ENCODE data around the gene TATDN2. TPM values are rescaled to one million over a fixed set of nuclear protein-coding genes. Genes with fewer than 3 reads are reported as not detected.
"Not testable (repeated sequence)": the region's sequence is repeated elsewhere in the genome, so short reads cannot be mapped to it uniquely, and the experiment has no call there.

The TATDN2 gene
- polyA plus RNA-seq, 1 donor: 27.4 TPM

- H3K4me3 ChIP-seq (ENCODE audit: low read length): no peak overlapping the region
- no peak for DNase-seq
- H3K36me3 ChIP-seq (ENCODE audit: control insufficient read depth, insufficient read depth, low read length): peaks cover 27% of the 10 kb centered on the region
- H3K27me3 ChIP-seq (ENCODE audit: control insufficient read depth, insufficient read depth, low read length): no peaks in the 10 kb centered on the region
- no peak overlapping the region for H3K27ac ChIP-seq (ENCODE audit: low read length)
- no CpG with 5 or more reads among the region's 3 CpGs for WGBS (ENCODE audit: insufficient coverage, low lambda C conversion rate)
- peaks cover 6% of the 10 kb centered on the region for H3K4me1 ChIP-seq (ENCODE audit: control insufficient read depth, insufficient read depth, low read length)
- H3K9me3 ChIP-seq (ENCODE audit: control insufficient read depth, low read depth, low read length): no peaks in the 10 kb centered on the region
These were observed 2.7 kb downstream of the TATDN2 start for GRCh38 chr3:10251006-10251405.

GRCh38 chr3:10253731-10254130 is 5.5 kb downstream of the TATDN2 start:
- H3K9me3 ChIP-seq (ENCODE audit: control insufficient read depth, low read depth, low read length): no peaks in the 10 kb centered on the region
- H3K27me3 ChIP-seq (ENCODE audit: control insufficient read depth, insufficient read depth, low read length): no peaks in the 10 kb centered on the region
- H3K4me1 ChIP-seq (ENCODE audit: control insufficient read depth, insufficient read depth, low read length): peaks cover 6% of the 10 kb centered on the region
- WGBS (ENCODE audit: insufficient coverage, low lambda C conversion rate): no CpG with 5 or more reads among the region's 3 CpGs
- no peak overlapping the region for H3K4me3 ChIP-seq (ENCODE audit: low read length)
- no peak overlapping the region for H3K27ac ChIP-seq (ENCODE audit: low read length)
- H3K36me3 ChIP-seq (ENCODE audit: control insufficient read depth, insufficient read depth, low read length): peaks cover 37% of the 10 kb centered on the region
- DNase-seq: no peak

- Histone ChIP-seq H3K36me3 (ENCODE audit: control insufficient read depth, insufficient read depth, low read length) (peaks cover 55% of the 10 kb centered on the region), H3K4me1 (ENCODE audit: control insufficient read depth, insufficient read depth, low read length) (peaks cover 3% of the 10 kb centered on the region)
- 100% methylated on average over 2 of the region's 7 CpGs for WGBS (ENCODE audit: insufficient coverage, low lambda C conversion rate)
These were observed 7.6 kb downstream of the TATDN2 start for GRCh38 chr3:10255835-10256234.

GRCh38 chr3:10259036-10259435 is 10.8 kb downstream of the TATDN2 start:
- no CpG with 5 or more reads among the region's 7 CpGs for WGBS (ENCODE audit: insufficient coverage, low lambda C conversion rate)
- Histone ChIP-seq H3K27ac (ENCODE audit: low read length) (no peak overlapping the region), H3K4me1 (ENCODE audit: control insufficient read depth, insufficient read depth, low read length) (peaks cover 2% of the 10 kb centered on the region), H3K9me3 (ENCODE audit: control insufficient read depth, low read depth, low read length) (no peaks in the 10 kb centered on the region), H3K4me3 (ENCODE audit: low read length) (no peak overlapping the region), H3K36me3 (ENCODE audit: control insufficient read depth, insufficient read depth, low read length) (peaks cover 52% of the 10 kb centered on the region), H3K27me3 (ENCODE audit: control insufficient read depth, insufficient read depth, low read length) (no peaks in the 10 kb centered on the region)
- no peak for DNase-seq

More at GRCh38 chr3:10255835-10256234, 7.6 kb downstream of the TATDN2 start:
- no peaks in the 10 kb centered on the region for H3K9me3 ChIP-seq (ENCODE audit: control insufficient read depth, low read depth, low read length)
- H3K27me3 ChIP-seq (ENCODE audit: control insufficient read depth, insufficient read depth, low read length): no peaks in the 10 kb centered on the region
- no peak overlapping the region for H3K4me3 ChIP-seq (ENCODE audit: low read length)
- DNase-seq: no peak
- no peak overlapping the region for H3K27ac ChIP-seq (ENCODE audit: low read length)

- DNase-seq: no peak
- H3K36me3 ChIP-seq (ENCODE audit: control insufficient read depth, insufficient read depth, low read length): peaks cover 48% of the 10 kb centered on the region
These were observed 11.5 kb downstream of the TATDN2 start for GRCh38 chr3:10259798-10260197.

GRCh38 chr3:10260211-10260701 is 12.0 kb downstream of the TATDN2 start:
- Histone ChIP-seq H3K4me1 (ENCODE audit: control insufficient read depth, insufficient read depth, low read length) (peaks cover 3% of the 10 kb centered on the region), H3K4me3 (ENCODE audit: low read length) (no peak overlapping the region), H3K9me3 (ENCODE audit: control insufficient read depth, low read depth, low read length) (no peaks in the 10 kb centered on the region), H3K36me3 (ENCODE audit: control insufficient read depth, insufficient read depth, low read length) (peaks cover 45% of the 10 kb centered on the region), H3K27ac (ENCODE audit: low read length) (no peak overlapping the region), H3K27me3 (ENCODE audit: control insufficient read depth, insufficient read depth, low read length) (no peaks in the 10 kb centered on the region)
- no peak for DNase-seq
- WGBS (ENCODE audit: insufficient coverage, low lambda C conversion rate): no CpG with 5 or more reads among the region's 6 CpGs

More at GRCh38 chr3:10259798-10260197, 11.5 kb downstream of the TATDN2 start:
- H3K27me3 ChIP-seq (ENCODE audit: control insufficient read depth, insufficient read depth, low read length): no peaks in the 10 kb centered on the region
- H3K9me3 ChIP-seq (ENCODE audit: control insufficient read depth, low read depth, low read length): no peaks in the 10 kb centered on the region
- H3K4me3 ChIP-seq (ENCODE audit: low read length): no peak overlapping the region
- no peak overlapping the region for H3K27ac ChIP-seq (ENCODE audit: low read length)
- peaks cover 3% of the 10 kb centered on the region for H3K4me1 ChIP-seq (ENCODE audit: control insufficient read depth, insufficient read depth, low read length)
- 63% methylated on average over 1 of the region's 4 CpGs for WGBS (ENCODE audit: insufficient coverage, low lambda C conversion rate)

- H3K27ac ChIP-seq (ENCODE audit: low read length): no peak overlapping the region
- peaks cover 44% of the 10 kb centered on the region for H3K36me3 ChIP-seq (ENCODE audit: control insufficient read depth, insufficient read depth, low read length)
- no peaks in the 10 kb centered on the region for H3K9me3 ChIP-seq (ENCODE audit: control insufficient read depth, low read depth, low read length)
- no peaks in the 10 kb centered on the region for H3K27me3 ChIP-seq (ENCODE audit: control insufficient read depth, insufficient read depth, low read length)
- peaks cover 3% of the 10 kb centered on the region for H3K4me1 ChIP-seq (ENCODE audit: control insufficient read depth, insufficient read depth, low read length)
- DNase-seq: no peak
- H3K4me3 ChIP-seq (ENCODE audit: low read length): no peak overlapping the region
- WGBS (ENCODE audit: insufficient coverage, low lambda C conversion rate): 81% methylated on average over 4 of the region's 4 CpGs
These were observed 13.8 kb downstream of the TATDN2 start for GRCh38 chr3:10262027-10262426.

- peaks cover 46% of the 10 kb centered on the region for H3K36me3 ChIP-seq (ENCODE audit: control insufficient read depth, insufficient read depth, low read length)
- WGBS (ENCODE audit: insufficient coverage, low lambda C conversion rate): 60% methylated on average over 3 of the region's 12 CpGs
- no peaks in the 10 kb centered on the region for H3K27me3 ChIP-seq (ENCODE audit: control insufficient read depth, insufficient read depth, low read length)
- no peak overlapping the region for H3K4me3 ChIP-seq (ENCODE audit: low read length)
- no peaks in the 10 kb centered on the region for H3K9me3 ChIP-seq (ENCODE audit: control insufficient read depth, low read depth, low read length)
- no peak overlapping the region for H3K27ac ChIP-seq (ENCODE audit: low read length)
- peaks cover 3% of the 10 kb centered on the region for H3K4me1 ChIP-seq (ENCODE audit: control insufficient read depth, insufficient read depth, low read length)
- DNase-seq: peak in 1 of 2 donors; percentile 39
These were observed 15.5 kb downstream of the TATDN2 start for GRCh38 chr3:10263646-10264363.

GRCh38 chr3:10265833-10266232 is 17.6 kb downstream of the TATDN2 start:
- Histone ChIP-seq H3K9me3 (ENCODE audit: control insufficient read depth, low read depth, low read length) (no peaks in the 10 kb centered on the region), H3K27me3 (ENCODE audit: control insufficient read depth, insufficient read depth, low read length) (no peaks in the 10 kb centered on the region), H3K4me3 (ENCODE audit: low read length) (no peak overlapping the region), H3K36me3 (ENCODE audit: control insufficient read depth, insufficient read depth, low read length) (peaks cover 47% of the 10 kb centered on the region), H3K27ac (ENCODE audit: low read length) (no peak overlapping the region), H3K4me1 (ENCODE audit: control insufficient read depth, insufficient read depth, low read length) (peaks cover 3% of the 10 kb centered on the region)
- no CpG with 5 or more reads among the region's 2 CpGs for WGBS (ENCODE audit: insufficient coverage, low lambda C conversion rate)
- no peak for DNase-seq

- peaks cover 53% of the 10 kb centered on the region for H3K36me3 ChIP-seq (ENCODE audit: control insufficient read depth, insufficient read depth, low read length)
- no CpG with 5 or more reads among the region's 7 CpGs for WGBS (ENCODE audit: insufficient coverage, low lambda C conversion rate)
- not testable (repeated sequence) for H3K27me3 ChIP-seq (ENCODE audit: control insufficient read depth, insufficient read depth, low read length); H3K27ac ChIP-seq (ENCODE audit: low read length); DNase-seq; H3K4me3 ChIP-seq (ENCODE audit: low read length); H3K9me3 ChIP-seq (ENCODE audit: control insufficient read depth, low read depth, low read length); H3K4me1 ChIP-seq (ENCODE audit: control insufficient read depth, insufficient read depth, low read length)
These were observed 18.7 kb downstream of the TATDN2 start for GRCh38 chr3:10266936-10267335.

- no peak overlapping the region for H3K27ac ChIP-seq (ENCODE audit: low read length)
- peaks cover 52% of the 10 kb centered on the region for H3K36me3 ChIP-seq (ENCODE audit: control insufficient read depth, insufficient read depth, low read length)
- peaks cover 3% of the 10 kb centered on the region for H3K4me1 ChIP-seq (ENCODE audit: control insufficient read depth, insufficient read depth, low read length)
- DNase-seq: no peak
- H3K4me3 ChIP-seq (ENCODE audit: low read length): no peak overlapping the region
- no peaks in the 10 kb centered on the region for H3K27me3 ChIP-seq (ENCODE audit: control insufficient read depth, insufficient read depth, low read length)
- no peaks in the 10 kb centered on the region for H3K9me3 ChIP-seq (ENCODE audit: control insufficient read depth, low read depth, low read length)
These were observed 19.9 kb downstream of the TATDN2 start for GRCh38 chr3:10268116-10268515.
